HG02973 (cell line): Measurements from ENCODE around the gene ZNF512B.
"Not testable (repeated sequence)": the region's sequence is repeated elsewhere in the genome, so short reads cannot be mapped to it uniquely, and the experiment has no call there.

ENCODE experiments used
- ATAC-seq: cut with Tn5 transposase; IDR thresholded peaks from one replicate; pipeline ENCODE4 v1.9.1; 2021; ENCODE audit warnings: moderate library complexity; ENCODE audit not compliant: unreplicated experiment

Gene ZNF512B

DNA sequence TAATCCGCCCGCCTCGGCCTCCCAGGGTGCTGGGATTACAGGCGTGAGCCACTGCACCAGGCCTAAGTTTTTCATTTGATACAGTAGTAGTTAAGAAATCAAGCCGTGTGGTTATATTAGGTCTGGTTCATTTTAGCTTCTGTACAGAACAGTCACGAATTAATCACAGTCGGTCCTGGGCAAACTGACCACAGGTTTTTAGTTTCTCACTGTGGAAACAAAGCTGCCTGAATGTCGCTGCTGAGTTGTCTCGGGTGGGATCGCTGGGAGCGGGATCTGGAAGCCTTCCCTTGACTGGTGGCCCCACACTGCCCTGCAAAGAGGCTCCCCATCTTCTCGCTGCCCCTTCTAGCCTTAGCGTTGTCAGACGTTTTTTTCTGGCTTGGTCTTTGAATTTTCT is 32.1 kb downstream of the ZNF512B start:
- no peak for ATAC-seq

DNA sequence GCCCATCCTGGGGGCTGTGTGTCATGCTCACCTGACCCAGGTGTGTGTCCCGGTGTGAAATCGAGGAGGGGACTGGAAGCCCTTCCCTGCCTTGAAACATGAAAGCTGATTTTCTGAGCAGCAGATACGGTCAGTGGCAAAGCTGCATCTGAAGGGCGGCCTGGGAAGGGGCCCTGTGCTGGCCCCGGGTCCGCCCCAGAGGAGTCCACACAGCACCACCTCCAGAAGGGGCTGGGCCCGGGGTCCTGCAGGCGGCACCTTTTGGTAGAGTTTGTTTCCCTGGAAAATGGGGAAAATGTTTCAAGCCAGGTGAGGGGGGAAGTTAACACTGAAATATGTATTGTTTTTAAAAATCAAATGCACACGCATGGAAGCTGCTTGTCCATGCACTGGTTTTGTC is 34.3 kb downstream of the ZNF512B start:
- no peak for ATAC-seq

DNA sequence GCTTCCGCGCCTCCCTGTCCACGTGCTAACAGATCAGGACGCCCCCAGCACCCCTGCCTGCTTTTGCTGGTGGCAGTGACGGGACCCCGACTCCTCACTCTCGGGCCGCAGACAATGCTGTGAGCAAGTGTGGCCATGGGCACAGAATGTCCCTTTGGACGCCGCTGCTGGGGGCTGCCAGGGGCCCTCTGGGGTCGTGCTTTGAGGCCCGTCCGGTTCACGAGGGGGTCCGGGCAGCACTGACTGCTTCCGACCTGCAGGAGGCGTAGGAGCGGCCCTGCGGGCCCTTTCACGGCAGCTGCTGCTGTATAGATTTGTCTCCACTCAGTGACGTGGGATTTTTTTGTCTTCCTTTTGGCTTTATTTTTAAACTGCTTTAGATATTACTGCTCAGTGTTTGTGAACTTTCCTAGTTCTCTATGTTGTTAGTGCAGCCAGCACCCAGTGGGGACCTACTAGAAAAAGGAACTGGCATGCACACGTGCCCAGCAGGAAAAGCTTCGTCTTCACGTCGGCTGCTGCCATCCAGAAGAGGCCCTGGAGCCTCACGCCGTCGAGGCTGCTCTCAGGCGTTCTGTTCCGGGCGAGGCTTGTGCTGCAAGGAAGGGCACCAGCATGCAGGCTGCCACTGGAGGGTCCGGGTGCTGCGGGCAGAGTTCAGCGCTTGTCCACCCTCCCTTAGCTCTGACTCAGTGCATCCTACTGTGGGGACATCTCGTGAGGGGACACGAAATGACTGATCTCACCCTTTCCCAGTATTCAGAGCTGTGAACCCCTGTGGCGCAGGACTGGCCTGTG is 35.3 kb downstream of the ZNF512B start:
- no peak for ATAC-seq

GRCh38 chr20:63933646-63934045 is 36.1 kb downstream of the ZNF512B start:
- ATAC-seq, result no peak

DNA sequence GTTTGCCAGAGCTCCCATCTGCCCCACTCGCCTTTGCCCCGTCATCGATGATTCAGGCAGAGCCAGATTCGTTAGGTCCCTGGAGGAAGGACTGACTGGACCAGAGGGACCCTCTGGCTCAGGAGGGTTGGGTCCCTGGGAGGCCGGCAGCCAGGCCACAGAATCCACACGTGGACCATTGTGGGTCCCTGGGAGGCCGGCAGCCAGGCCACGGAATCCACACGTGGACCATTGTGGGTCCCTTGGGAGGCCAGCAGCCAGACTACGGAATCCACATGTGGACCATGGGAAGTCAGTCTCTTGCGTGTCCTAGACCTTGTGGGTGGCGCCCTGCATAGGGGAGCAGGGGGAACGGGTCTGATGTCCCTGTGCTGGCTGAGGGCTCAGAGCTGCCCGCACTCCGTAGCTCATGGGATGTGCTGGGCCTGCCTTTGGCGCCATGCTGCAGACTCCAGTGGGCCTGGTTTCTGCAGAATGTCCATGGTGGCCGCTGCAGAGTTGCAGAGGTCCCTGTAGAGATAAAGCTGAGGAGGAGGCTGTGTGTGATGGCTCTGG is 37.0 kb downstream of the ZNF512B start:
- ATAC-seq, result no peak

GRCh38 chr20:63931735-63932134 is 38.0 kb downstream of the ZNF512B start:
- ATAC-seq, result no peak

GRCh38 chr20:63930971-63931553 is 38.7 kb downstream of the ZNF512B start:
- ATAC-seq, result no peak

GRCh38 chr20:63929473-63929883 is 40.3 kb downstream of the ZNF512B start:
- not testable (repeated sequence) for ATAC-seq

GRCh38 chr20:63929071-63929470 is 40.7 kb downstream of the ZNF512B start:
- ATAC-seq, result no peak

DNA sequence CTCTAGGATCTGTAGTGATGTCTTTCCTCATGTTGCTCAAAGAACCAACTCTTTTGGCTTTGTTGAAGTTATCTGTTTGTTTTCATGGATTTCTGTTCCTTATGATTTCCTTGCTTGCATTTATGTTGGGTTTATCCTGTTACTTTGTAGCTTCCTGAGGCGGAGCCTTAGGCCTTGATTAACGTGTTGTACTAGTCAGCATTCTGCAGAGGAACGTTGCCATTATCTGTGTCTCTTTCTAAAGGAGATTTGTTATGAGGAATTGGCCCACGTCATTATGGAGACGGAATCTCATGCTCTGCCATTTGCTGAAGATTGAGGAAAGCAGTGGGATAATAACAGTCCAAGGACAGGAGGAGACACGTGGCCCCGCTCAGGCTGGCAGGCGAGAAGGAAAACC is 43.4 kb downstream of the ZNF512B start:
- no peak for ATAC-seq

GRCh38 chr20:63924241-63924640 is 45.5 kb downstream of the ZNF512B start:
- ATAC-seq, result no peak

- no peak for ATAC-seq
Measured at GRCh38 chr20:63923651-63924050, 46.1 kb downstream of the ZNF512B start.

DNA sequence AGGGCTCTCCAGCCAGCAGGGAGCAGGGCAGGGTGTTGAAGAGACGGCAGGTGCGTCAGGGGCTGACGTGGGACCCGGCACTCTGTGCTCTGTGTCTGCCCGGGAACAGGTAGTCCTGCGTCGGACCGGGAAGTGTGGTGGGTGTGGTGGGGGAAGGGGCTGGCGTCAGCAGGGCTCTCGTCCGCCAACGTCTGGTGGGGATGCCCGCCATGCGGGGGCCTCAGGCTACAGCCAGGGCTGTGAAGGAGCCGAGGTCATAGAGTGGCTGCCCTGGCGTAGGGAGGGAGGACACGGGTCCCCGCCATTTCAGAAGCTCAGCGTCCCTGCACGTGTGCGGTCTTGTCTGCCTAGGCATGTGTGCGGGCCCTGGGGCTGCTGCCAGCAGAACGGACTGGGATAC is 49.5 kb downstream of the ZNF512B start:
- no peak for ATAC-seq

DNA sequence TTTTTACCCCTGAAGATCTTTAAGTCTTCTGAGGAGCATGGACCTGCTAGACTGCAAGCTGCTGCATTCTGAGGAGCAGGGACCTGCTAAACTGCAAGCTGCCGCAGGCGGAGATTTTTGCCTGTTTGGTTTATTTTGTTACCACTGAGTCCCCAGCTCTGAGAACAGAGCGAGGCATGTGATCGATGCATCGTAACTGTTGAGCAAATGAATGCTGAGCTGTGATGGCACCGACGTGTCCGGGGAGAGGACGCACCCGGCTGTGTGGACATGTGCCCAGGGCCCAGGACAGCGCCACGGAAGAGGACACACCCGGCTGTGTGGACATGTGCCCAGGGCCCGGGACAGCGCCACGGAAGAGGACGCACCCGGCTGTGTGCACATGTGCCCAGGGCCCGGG is 50.6 kb downstream of the ZNF512B start:
- no peak for ATAC-seq

- no peak for ATAC-seq
Measured at GRCh38 chr20:63917811-63918210, 51.9 kb downstream of the ZNF512B start.

- not testable (repeated sequence) for ATAC-seq
Measured at GRCh38 chr20:63916371-63916939, 53.3 kb downstream of the ZNF512B start.

DNA sequence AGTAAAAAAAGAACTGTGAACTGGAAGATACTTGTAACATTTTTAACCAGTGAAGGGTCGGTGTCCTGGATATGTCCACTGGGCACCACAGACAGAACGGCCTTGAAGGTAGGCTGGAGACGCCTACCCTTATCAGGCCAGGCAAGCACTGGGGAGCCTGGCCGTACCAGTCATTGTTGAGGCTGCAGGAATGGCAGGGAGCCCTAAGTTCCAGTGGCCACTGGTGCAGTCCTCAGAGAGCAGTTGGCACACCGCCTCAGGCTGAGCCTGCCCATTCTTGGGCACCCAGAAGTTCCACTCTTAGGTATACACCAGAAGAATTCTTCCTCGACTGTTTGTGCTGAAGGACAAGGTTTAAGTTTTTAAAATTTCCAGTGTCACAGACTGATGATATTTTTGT is 54.3 kb downstream of the ZNF512B start:
- ATAC-seq, result no peak

- no peak for ATAC-seq
Measured at GRCh38 chr20:63913768-63914167, 56.0 kb downstream of the ZNF512B start.

GRCh38 chr20:63911176-63911575 is 58.6 kb downstream of the ZNF512B start:
- ATAC-seq, result no peak

GRCh38 chr20:63908008-63908682 is 61.6 kb downstream of the ZNF512B start:
- ATAC-seq, result no peak
